ENCODE data around the gene NUDT14. TPM values are rescaled to one million over a fixed set of nuclear protein-coding genes. Genes with fewer than 3 reads are reported as not detected.

NUDT14 gene
- total RNA-seq, 2 donors from 2014 or later: 17.1 to 18.9 TPM

- Histone ChIP-seq H3K4me3 (no peak overlapping the region), H3K36me3 (peaks cover 3% of the 10 kb centered on the region), H3K9me3 (peaks cover 0 to 23% of the 10 kb centered on the region in 2 donors), H3K27me3 (no peaks in the 10 kb centered on the region), H3K27ac (no peak overlapping the region), H3K4me1 (no peaks in the 10 kb centered on the region)
- TF ChIP-seq CTCF (IDR thresholded peaks at IDR 0.05): no peak
- DNase-seq (ENCODE audit: low spot score): no peak
These were observed 44.5 kb downstream of the NUDT14 start for GRCh38 chr14:105136401-105137322.

- no peaks in the 10 kb centered on the region for H3K36me3 ChIP-seq
These were observed 45.3 kb downstream of the NUDT14 start for GRCh38 chr14:105135700-105136395.

GRCh38 chr14:105132921-105133654, 48.0 kb downstream of the NUDT14 start:
- DNase-seq (ENCODE audit: low spot score): no peak
- Histone ChIP-seq H3K36me3 (no peaks in the 10 kb centered on the region), H3K27me3 (no peaks in the 10 kb centered on the region), H3K9me3 (peaks cover 0 to 23% of the 10 kb centered on the region in 2 donors), H3K4me1 (no peaks in the 10 kb centered on the region), H3K27ac (no peak overlapping the region), H3K4me3 (no peak overlapping the region)
- no peak for TF ChIP-seq CTCF (IDR thresholded peaks at IDR 0.05)

More at GRCh38 chr14:105135700-105136395, 45.3 kb downstream of the NUDT14 start:
- Histone ChIP-seq H3K4me1 (no peaks in the 10 kb centered on the region), H3K4me3 (no peak overlapping the region), H3K27me3 (no peaks in the 10 kb centered on the region), H3K9me3 (peaks cover 0 to 31% of the 10 kb centered on the region in 2 donors), H3K27ac (no peak overlapping the region)
- no peak for DNase-seq (ENCODE audit: low spot score)
- no peak for TF ChIP-seq CTCF (IDR thresholded peaks at IDR 0.05)

GRCh38 chr14:105131241-105131640, 49.9 kb downstream of the NUDT14 start:
- Histone ChIP-seq H3K27ac (no peak overlapping the region), H3K9me3 (peaks cover 0 to 23% of the 10 kb centered on the region in 2 donors), H3K4me1 (no peaks in the 10 kb centered on the region), H3K4me3 (no peak overlapping the region), H3K27me3 (no peaks in the 10 kb centered on the region), H3K36me3 (no peaks in the 10 kb centered on the region)
- TF ChIP-seq CTCF (IDR thresholded peaks at IDR 0.05): no peak
- no peak for DNase-seq (ENCODE audit: low spot score)

GRCh38 chr14:105128059-105128458, 53.1 kb downstream of the NUDT14 start:
- no peak for TF ChIP-seq CTCF (IDR thresholded peaks at IDR 0.05)
- Histone ChIP-seq H3K27ac (no peak overlapping the region), H3K9me3 (peaks cover 0 to 26% of the 10 kb centered on the region in 2 donors), H3K4me1 (no peaks in the 10 kb centered on the region), H3K27me3 (no peaks in the 10 kb centered on the region), H3K36me3 (no peaks in the 10 kb centered on the region), H3K4me3 (no peak overlapping the region)
- DNase-seq (ENCODE audit: low spot score): no peak

Data from right atrium auricular region (tissue), 2 donors.